CD4-positive, alpha-beta T cell treated with Interleukin-17A for 1 hour (primary cell): Measurements from ENCODE around the gene ATG101.

Source experiments
- DNase-seq: peaks from one replicate; pipeline ENCODE4 v3.0.0-alpha.2; 2020

The ATG101 gene, protein sequence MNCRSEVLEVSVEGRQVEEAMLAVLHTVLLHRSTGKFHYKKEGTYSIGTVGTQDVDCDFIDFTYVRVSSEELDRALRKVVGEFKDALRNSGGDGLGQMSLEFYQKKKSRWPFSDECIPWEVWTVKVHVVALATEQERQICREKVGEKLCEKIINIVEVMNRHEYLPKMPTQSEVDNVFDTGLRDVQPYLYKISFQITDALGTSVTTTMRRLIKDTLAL

DNA sequence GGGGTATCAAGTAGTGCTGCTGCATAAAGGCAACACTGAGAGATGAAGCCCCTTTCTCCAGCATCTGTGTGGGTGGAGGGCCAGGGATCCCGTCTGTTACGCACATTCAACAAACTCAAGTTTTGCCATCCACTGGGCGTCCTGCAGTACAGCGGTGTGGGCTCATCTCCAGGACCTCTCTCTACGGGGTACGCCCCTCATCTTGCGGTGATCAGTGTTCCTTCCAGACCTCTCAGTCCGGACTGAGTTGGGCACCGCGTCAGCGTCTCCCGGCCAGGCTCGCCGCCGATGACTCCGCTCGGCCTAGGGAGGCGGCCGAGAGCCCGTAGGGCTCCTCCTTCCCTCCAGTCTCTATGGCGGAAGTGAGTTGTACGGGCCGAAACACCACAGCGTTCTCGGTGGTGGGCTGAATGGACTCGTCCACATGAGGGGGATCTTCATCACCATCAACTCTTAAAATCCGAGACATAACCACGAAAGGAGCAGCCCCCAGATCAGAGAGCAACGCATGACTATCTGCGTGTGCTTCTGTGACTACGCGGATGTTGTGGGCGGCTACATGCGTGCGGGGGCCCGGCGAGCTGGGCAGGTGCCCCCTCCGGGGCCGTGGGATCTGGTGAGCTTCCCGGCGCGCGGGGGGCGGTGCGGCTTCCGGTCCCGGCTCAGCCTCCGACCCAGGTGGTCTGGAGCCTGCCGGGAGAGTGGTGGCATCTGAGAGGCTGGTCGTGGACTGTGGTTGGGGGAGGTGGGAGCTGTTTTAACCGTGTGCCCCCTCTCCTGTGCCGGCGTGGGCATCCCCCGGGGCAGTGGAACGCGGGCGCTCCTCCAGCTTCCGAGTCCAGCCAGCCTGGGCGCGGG is at the start of gene ATG101:
TSS of gene ATG101 (plus strand) at position 652 of the 858 bp plus-strand sequence. CDS start 3,673 bp downstream, outside the sequence.
- peak; percentile 93 for DNase-seq

DNA sequence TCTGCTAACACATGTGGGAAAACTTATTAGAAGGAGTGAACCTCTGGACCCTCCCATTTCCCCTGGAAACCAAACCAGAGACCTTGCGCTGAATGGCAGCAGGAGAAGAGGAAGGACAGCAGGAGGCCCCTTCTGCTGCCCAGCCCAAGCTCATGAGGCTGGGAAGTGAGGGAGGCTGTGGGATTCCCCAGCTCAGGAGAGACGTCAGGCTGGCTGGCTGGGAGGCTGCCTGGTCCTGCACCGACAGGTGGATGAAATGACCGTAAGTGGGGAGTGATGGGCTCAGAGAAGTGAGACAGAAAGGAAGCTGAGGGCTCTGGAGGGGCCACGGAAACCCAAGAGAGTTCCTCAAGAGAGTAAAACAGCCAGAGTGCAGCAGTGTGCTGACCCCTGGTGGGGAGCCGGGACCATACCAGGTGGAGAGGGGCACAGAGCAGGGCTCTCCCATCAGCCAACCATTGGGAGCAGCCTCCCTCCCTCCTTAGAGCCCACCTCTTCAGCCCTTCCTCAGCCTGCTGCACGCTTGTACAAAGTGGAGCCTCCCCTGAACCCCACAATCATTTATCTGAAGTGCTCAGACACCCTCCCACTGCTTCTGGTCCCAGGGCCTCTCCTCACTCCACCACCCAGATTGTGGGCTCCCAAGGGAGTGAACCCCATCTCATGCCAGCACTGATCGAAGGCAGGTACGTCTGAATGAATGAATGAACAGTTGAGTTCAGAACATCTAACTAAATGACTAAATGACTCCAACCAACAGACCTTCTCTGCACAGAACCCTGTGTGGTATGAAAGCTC is 49.0 kb upstream of the ATG101 start:
- peak; percentile 72 for DNase-seq

DNA sequence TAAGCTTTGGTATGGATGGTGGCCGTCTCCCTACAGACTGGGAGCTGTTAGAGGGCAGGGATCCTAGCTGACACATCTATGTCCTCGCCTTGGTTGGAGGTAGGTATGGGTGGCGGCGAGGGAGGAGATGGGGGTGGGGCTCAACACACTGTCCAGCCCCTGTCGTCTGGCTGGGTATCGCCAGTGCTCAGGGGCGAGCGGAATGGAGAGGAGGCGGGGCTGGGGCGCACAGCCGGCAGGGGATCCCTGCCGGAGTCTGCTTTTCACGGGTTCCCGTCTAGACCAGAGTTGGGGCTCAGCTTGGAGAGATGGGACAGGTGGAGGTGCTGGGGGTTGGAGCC is 47.0 kb upstream of the ATG101 start:
- DNase-seq = no peak

DNA sequence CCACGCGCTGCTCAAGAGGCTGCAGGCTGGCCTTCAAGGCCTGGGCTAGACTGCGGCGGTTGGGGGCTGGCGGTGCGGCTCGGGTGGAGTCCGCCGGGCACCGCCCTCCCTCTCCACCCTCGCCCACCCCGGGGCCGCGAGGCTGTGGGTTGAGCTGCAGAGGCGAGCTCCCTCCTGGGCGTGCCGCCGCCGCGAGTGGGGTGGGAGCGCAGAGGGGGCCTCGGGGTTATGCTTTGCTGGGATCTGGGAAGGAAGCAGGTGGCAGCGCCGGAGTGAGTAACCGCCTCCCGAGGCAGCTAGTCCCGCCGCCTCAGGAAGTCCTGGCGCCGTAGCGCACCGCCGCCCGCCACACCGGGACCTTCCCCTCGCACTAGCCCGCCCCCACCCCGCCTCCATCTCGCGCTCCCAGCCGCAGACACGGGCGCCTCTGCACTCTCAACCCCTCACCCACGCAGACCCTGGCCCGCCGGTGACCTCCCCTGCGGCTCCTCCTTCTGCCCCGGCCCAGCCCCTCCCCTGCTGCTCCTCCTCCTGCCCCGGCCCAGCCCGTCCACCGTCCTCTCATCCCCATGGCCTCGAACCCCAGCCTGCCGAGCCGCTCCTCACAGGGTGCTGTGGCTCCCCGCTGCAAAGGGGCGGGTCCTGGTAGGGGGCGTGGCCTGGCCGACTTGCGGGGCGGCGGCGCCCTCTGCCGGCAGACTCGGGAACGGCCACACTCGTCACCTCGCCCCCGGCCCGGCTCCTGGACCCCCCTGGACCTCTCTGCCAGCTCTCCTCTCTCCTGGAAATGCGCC is 46.4 kb upstream of the ATG101 start:
- DNase-seq = peak; percentile 90

DNA sequence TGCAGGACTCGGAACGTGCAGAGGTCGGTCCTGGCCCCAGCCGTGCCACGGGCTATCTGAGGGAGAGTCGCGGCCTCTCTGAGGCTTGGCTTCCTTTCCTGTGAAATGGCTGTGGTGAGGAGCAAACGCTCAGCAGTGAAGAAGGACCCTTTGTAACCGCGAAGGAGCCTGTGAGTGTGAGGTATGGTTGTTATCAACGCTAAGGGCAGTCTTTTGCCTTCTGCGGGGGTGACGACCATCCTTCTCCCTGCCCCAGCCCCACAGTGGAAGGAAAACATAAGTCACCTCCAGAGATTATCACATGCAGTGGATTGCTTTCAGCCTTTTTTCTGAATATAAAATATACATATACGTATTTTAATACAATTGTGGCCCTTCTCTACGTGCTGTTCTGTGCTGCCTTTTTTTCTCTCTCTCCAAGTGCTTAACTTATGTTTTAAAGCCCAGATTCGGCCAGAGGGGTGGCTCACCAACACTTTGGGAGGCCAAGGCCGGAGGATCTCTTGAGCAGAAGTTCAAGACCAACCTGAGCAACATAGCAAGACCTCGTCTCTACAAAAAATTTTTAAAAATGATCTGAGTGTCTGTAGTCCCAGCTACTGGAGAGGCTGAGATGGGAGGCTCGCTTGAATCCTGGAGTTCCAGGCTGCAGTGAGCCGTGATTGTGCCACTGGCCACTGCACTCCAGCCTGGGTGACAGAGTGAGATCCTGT is 45.6 kb upstream of the ATG101 start:
- DNase-seq = no peak

DNA sequence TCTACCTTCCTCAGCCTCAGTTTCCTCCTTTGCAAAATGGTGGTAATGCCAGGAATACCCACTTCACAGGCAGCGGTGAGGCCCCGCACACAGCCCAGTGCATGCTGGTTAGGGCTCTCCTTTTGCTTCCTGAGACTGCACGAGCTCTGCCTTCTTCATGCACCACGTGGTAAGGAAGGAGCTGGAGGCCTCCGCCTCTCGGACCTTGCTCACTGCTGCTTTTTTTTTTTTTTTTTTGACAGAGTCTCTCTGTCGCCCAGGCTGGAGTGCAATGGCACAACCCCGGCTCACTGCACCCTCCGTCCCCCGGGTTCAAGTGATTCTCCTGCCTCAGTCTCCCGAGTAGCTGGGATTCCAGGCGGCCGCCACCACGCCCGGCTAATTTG is 44.9 kb upstream of the ATG101 start:
- DNase-seq = peak; percentile 54

- DNase-seq = no peak
Measured at GRCh38 chr12:52026263-52026662, 43.5 kb upstream of the ATG101 start.

DNA sequence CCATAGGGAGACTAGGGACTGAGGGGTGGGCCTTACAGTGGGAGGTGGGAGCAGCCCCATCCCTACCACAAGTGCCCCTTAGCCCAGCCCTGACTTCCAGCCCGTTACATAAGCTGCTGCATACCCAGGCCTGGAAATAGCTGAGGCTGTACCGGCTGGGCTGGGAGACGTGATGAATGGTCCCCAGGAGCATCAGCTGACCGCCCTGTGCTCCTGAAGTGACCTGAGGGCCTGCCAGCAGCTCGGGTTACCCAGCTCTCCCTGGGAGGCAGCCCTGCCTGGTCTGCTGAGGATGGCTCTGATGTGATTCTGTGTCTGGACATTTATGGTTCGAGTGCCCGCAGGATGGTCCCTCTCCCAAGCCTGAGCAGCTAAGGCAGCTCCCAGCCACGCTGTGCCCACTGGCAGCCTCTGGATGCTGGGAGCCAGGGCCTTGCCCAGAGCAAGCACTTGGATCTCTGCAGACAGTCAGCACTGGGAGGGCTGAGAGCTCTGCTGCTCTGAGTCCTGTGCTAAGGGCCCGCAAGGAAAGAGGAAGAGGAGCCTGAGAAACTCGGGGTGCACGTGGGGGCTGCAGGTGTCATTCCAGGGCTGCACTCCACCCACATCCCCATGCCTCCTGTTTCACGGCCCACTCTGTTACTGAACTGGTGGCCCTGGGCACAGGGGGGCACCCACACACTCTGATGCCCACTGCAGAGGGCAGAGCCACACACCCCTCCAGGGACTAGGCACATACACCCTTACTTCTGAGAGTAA is 42.5 kb upstream of the ATG101 start:
- no peak for DNase-seq

DNA sequence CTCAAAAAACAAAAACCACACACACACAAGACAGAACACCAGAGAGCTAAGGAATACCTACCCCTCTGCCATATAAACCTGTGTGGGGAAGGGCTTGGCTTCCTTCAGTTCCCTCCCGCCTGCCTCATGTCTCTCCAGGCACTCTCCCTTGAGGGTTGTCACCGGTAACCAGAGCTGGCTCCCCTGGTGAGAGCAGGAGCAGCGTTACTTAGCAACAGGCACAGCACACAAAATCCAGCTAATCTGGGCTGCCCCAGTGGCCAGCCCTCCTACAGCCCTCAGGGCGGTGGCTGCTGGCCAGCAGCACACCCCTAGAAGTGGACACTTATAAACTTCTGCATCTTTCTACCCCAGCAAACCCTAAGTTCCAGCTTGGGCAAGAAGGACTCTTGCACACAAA is 40.1 kb upstream of the ATG101 start:
- no peak for DNase-seq

- DNase-seq = no peak
Measured at GRCh38 chr12:52032446-52032803, 37.4 kb upstream of the ATG101 start.

- peak; percentile 93 for DNase-seq
Measured at GRCh38 chr12:52032804-52033445, 36.9 kb upstream of the ATG101 start.

DNA sequence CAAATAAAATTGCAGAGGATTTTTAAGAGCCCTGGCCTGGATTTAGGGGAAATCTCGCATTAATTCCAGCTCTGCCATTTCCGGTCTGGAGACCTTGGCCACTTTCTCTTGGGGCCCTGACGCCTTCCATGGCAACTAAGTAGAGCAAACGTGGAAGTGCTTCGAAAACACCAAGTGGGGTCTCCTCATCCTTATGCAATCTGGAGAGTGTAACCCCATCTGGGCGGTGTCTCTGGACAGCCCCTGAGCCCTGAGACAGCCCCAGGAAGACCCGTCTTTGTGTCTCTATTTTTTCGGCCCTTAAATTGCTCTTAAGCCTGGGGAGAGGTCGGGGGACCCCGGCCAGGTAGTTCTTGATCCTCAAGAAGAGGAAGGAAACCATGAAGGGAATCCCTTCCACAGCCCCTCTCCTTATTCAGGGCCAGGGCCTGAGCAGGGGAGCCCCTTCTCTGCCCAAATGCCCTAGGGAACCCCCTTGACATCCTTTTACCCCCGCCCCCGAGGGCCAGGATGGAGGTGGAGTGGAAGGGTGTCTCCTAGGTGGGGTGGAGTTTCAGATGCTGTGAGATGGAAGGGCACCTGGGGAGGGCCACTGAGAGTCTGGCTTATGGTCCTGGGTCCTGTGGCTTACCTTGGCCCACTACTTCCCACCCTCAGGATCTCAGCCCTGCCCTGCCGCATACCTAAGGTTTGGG is 36.2 kb upstream of the ATG101 start:
- DNase-seq = peak; percentile 38

DNA sequence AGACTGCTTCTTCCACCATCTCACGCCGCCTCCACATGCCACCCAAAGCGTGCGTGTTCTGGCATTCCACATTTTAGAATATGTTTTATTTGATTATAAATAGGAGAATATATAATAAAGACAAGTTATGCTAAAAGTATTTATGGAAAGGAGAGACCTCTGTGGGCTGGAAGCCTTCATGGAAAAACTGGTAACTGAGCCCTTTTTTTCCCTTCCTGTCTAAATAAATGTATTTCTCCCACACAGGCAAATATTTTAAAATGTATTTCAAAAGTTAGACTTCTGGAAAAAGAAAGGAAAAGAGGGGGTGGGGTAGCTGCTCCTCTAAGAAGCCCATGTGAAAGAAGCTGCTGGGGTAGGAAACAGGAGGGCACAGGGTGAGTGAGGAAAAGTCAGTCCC is 34.6 kb upstream of the ATG101 start:
- DNase-seq = no peak

DNA sequence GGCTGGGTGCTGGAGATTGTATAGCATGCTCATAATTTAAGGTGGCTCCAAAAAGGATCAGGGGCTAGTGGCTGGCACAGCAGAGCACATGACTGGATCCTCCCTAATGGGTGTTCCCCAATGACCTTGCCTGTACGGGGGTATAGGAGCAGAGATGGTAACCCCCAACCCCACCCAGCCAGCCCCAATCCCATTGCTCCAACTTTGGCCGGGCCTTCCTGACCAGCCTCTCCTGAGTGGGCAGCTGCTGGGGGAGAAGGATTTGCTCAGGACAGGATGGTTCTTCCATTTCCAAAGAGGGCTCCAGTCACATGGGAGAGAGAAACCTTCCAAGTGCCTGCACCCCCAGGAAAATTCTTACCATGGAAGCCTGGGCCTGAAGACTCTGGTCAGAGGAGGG is 33.9 kb upstream of the ATG101 start:
- DNase-seq = no peak

- DNase-seq = peak; percentile 95
Measured at GRCh38 chr12:52036587-52037171, 33.1 kb upstream of the ATG101 start.

DNA sequence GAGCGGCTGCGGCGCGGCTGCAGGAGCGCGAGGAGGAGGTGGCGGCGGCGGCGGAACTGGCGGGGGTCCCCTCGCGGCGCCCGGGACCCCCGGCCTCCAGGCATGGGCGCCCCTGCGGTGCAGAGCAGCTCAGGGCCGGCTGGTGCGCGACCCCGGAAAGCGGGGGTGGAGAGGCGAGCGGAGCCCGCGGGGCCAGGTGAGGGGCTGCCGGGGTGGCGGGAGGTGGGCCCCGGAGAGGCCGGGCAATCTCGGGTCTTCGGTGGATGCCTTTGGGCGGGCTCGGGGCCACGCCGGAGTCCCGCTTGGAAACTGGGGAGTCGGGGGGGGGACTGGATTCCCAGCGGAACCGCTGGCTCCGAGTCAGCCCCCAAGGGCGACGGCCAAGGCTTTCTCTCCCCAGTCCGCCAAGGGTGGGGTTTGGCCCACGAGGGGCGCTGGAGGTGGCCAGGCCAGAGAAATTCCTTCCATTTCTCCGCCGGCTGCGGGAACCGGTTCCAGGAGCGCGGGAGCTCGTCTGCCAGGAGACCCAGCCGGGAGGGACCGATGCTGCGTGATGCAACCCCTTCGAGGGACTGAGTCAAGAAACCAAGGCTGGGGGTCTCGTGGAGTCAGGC is 32.4 kb upstream of the ATG101 start:
- no peak for DNase-seq

DNA sequence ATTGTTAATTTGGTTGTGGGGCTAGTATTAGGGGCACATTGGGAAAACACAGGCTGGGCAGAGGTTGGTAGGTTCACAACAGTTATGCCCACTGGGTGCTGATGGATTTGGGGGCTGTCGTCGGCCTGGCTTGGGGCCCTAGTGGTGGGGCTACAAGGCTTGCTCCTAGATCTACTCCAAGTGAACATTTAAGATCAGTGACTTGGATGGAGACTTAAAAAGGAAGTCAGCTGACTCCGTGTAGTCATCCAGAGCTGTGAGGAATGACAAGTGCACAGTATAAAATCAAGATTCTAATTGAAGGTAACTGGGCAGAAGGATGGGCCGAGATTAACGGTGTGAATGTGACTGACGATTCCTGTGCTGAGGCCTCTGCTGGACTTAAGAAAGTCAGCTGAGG is 31.3 kb upstream of the ATG101 start:
- DNase-seq = no peak

DNA sequence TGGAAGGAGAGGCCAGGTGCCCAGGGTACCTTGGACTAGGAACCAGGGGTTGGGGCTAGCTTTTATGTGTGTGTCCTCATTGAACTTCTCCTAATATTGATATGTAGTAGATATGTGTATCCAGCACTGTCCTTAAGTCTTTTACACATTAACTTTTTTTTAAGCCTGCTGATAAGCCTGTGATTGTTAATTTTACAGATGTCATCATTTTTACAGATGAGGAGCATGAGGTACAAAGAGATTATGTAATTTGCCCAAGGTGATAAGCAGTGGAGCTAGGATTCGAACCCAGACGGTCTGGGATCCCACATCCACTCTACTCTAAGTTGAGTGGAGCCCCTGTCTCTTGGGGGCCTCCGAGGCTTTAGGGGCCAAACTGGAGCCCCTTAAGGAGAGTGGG is 28.7 kb upstream of the ATG101 start:
- no peak for DNase-seq

- peak; percentile 84 for DNase-seq
Measured at GRCh38 chr12:52041695-52042123, 28.1 kb upstream of the ATG101 start.
